GM12873 (cell line): ENCODE measurements around the gene LLGL1.

Experiments used
- CTCF ChIP-seq: IDR thresholded peaks from 2 replicates; pipeline ENCODE4 v1.5.1; 2012; ENCODE audit warnings: low read depth, mild to moderate bottlenecking, moderate library complexity, low read length, control low read depth; ENCODE audit not compliant: insufficient read depth; ENCODE audit errors: missing control alignments

Gene LLGL1

GRCh38 chr17:18248811-18249210 is 23.4 kb downstream of the LLGL1 start:
- TF ChIP-seq CTCF, result no peak

GRCh38 chr17:18250259-18250658 is 24.8 kb downstream of the LLGL1 start:
- TF ChIP-seq CTCF, result no peak

GRCh38 chr17:18250708-18251107 is 25.3 kb downstream of the LLGL1 start:
- no peak for TF ChIP-seq CTCF

- no peak for TF ChIP-seq CTCF
These were observed 25.8 kb downstream of the LLGL1 start for GRCh38 chr17:18251204-18251603.

GRCh38 chr17:18252160-18252559 is 26.7 kb downstream of the LLGL1 start:
- TF ChIP-seq CTCF, result no peak

- TF ChIP-seq CTCF, result no peak
These were observed 27.9 kb downstream of the LLGL1 start for GRCh38 chr17:18253187-18253884.

- no peak for TF ChIP-seq CTCF
These were observed 28.7 kb downstream of the LLGL1 start for GRCh38 chr17:18253947-18254821.
